Tibial artery (tissue), 4 donors: ENCODE measurements around the gene THADA.

Experiments
- DNase-seq, 2 donors: peaks; one replicate each; pipeline ENCODE4 v3.0.0-alpha.2; 2019
- H3K27ac ChIP-seq, 2 donors: fragments of 200-600 bp; sonication (generic) in 1 of 2; 1 replicate in 1 of 2; 2 replicates in 1 of 2; pipeline ENCODE4 v1.5.1; 2018 to 2019; ENCODE audit warnings: mild to moderate bottlenecking in 1 of 2
- H3K27me3 ChIP-seq, 2 donors: fragments of 200-600 bp; sonication (generic) in 1 of 2; one replicate each; pipeline versions ENCODE4 v1.5.1 to v1.6.0; 2016 to 2019
- H3K36me3 ChIP-seq, 3 donors: fragments of 200-600 bp; sonication (generic) in 2 of 3; one replicate each; pipeline ENCODE4 v1.5.1; 2016 to 2019; ENCODE audit warnings: mild to moderate bottlenecking in 2 of 3
- H3K4me1 ChIP-seq, 4 donors: fragments of 200-600 bp; sonication (generic) in 2 of 4; 1 replicate in 3 of 4; 2 replicates in 1 of 4; pipeline ENCODE4 v1.5.1; 2016 to 2019
- H3K4me3 ChIP-seq, 2 donors: fragments of 200-600 bp; sonication (generic) in 1 of 2; 1 replicate in 1 of 2; 2 replicates in 1 of 2; pipeline ENCODE4 v1.5.1; 2018 to 2019; ENCODE audit warnings: mild to moderate bottlenecking in 2 of 2
- H3K9me3 ChIP-seq, 3 donors: fragments of 200-600 bp; sonication (generic) in 1 of 3; one replicate each; pipeline ENCODE4 v1.5.1; 2016 to 2019
- intact Hi-C: fragments of 100-400 bp; cut with DNase I; formaldehyde crosslinking; loops from one replicate; pipeline ENCODE4 v1.15.0; 2023; ENCODE audit warnings: low total_unique reads
- TF ChIP-seq, protein P1 (sequence below), 2 experiments: fragments of 200-600 bp in 1 of 2; fragments of 450-650 bp in 1 of 2; IDR thresholded peaks; one replicate each; pipeline ENCODE4 v1.5.1; 2017 to 2019; ENCODE audit warnings: antibody characterized with exemption in 2 of 2, mild to moderate bottlenecking in 1 of 2, moderate library complexity in 1 of 2

THADA gene

DNA sequence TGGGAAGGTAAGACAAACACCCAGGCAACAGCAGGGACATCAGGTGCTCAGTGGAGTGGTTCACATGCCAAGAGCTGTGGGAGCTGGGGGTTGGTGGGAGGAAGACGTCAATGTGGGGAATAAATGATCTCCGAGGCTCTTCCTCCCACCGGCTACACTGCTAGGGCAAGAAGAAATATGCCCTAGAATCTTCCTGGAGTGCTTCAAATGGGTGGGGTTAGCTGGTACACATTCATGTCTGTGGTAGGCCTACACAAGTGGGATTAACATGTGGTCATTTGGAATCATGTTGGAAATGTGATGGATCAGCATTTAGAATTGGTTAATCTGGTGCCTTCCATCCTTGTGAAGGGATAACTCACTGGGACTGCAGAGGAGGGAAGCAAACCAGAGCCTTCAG is 357.0 kb downstream of the THADA start:
- H3K9me3 ChIP-seq = no peaks in the 10 kb centered on the region
- intact Hi-C loops = no loop called here
- peak in 1 of 2 donors; percentile 43 for DNase-seq
- peaks cover 0 to 22% (median 1%) of the 10 kb centered on the region in 4 donors for H3K4me1 ChIP-seq
- no peaks in the 10 kb centered on the region for H3K36me3 ChIP-seq
- H3K27ac ChIP-seq = no peak overlapping the region
- TF ChIP-seq, protein P1, sequence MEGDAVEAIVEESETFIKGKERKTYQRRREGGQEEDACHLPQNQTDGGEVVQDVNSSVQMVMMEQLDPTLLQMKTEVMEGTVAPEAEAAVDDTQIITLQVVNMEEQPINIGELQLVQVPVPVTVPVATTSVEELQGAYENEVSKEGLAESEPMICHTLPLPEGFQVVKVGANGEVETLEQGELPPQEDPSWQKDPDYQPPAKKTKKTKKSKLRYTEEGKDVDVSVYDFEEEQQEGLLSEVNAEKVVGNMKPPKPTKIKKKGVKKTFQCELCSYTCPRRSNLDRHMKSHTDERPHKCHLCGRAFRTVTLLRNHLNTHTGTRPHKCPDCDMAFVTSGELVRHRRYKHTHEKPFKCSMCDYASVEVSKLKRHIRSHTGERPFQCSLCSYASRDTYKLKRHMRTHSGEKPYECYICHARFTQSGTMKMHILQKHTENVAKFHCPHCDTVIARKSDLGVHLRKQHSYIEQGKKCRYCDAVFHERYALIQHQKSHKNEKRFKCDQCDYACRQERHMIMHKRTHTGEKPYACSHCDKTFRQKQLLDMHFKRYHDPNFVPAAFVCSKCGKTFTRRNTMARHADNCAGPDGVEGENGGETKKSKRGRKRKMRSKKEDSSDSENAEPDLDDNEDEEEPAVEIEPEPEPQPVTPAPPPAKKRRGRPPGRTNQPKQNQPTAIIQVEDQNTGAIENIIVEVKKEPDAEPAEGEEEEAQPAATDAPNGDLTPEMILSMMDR (IDR thresholded peaks at IDR 0.05) = no peak
- no peaks in the 10 kb centered on the region for H3K27me3 ChIP-seq
- no peak overlapping the region for H3K4me3 ChIP-seq

DNA sequence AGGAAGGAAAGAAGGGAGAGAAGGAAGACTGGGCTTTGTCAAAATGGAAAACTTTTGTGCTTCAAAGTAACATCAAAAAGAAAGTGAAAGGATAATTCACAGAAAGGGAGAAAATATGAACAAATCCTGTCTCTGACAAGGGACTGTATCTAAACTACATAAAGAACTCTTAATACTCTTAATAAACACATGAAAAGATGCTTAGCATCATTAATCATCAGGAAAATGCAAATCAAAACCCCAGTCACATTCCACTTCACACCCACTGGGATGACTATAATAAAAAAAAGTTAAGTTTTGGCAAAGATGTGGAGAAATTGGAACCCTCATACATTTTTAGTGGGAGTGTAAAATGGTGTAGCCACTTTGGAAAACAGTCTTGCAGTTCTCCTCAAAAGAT is 357.7 kb downstream of the THADA start:
- no peak for DNase-seq
- no peaks in the 10 kb centered on the region for H3K9me3 ChIP-seq
- no peaks in the 10 kb centered on the region for H3K27me3 ChIP-seq
- peaks cover 0 to 22% (median 1%) of the 10 kb centered on the region in 4 donors for H3K4me1 ChIP-seq
- H3K27ac ChIP-seq = peak overlapping the region in 1 of 2 donors; percentile 28
- H3K36me3 ChIP-seq = no peaks in the 10 kb centered on the region
- TF ChIP-seq, protein P1 (IDR thresholded peaks at IDR 0.05) = no peak
- intact Hi-C loops = no loop called here
- H3K4me3 ChIP-seq = no peak overlapping the region

DNA sequence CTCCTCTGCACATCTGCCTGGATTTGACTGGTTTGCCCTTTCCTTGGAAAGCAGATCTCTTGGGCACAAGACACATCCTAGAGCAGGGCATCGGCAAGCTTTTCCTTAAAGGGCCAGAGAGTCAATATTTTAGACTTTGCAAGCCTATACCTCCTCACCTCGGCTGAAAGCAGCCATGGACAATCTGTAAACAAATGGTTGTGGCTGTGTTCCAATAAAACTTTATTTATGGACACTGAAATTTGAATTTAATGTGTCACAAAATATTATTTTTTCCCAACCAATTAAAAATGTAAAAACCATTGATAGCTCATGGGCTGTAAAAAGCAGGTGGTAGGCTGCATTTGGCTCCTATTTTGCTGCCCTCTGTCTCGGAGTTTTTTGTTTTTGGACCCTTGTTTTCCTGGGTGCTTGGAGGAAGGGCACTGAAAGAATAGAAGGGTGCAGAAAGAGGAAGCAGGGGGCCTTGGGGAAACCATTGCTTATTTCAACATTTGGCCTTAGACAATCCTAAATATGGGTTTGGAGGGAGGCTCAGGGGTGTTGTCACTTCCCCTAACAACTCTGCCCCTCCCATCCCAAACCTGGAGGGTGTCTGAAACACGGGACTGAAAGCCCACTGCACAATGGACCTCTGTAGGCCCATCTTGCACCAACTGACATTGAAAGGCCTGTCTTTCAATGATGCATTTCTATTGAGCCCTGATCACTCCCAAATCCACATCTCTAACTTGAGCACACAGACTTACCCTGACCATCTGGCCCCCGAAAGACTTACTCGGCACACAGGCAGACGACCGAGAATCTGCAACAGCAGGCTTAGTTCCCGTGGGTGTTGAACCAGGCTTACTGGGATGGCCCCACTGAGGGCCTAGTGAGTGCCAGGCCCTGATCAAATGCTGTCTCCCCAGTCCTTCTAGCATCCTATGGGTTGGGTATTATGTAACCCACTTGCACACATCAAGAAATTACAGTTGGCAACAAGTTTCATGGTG is 362.3 kb downstream of the THADA start:
- no peak overlapping the region for H3K27ac ChIP-seq

DNA sequence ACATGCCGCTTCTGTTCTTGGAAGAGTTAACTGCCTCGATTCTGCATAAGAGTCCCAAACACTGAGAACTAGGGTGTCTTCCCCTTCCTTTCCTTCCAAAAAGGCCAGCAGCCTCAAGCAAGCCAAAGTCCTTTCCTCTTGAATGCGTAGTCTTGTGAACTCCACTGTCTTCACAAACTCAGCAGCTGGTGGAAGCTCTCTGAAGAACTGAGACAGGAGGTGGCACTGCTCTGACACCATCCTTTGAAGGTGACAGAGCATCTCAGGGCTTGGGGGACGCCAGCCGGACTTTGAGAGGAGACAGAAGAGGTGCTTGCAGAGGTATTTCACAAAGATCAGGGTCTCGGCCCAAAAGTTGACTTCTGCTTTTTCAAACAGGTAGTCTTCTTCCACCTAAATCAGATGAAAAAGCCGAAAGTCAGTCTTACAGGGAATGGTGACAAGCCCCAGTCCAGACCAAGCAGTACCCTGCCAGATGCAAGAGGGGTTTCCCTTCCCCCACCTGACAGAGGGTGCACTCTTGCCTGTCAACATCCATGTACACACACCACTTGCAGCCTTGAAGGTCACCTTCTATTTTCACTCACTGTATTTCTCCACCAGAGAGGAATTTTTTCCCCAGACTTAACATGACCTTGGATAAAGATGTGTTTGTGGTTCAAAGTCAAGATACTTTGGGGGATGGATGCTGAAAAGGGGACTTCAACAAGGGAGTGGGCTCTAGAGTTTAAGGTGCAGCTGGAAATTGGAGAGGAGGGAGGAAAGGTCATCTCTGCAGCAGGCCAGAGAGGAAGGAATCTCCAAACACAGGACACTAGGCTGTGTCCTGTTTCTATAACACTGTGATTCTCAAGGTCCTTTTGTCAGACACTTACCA is 364.6 kb downstream of the THADA start:
- TF ChIP-seq, protein P1 (IDR thresholded peaks at IDR 0.05) = no peak
- Histone ChIP-seq H3K27ac (no peak overlapping the region), H3K4me3 (no peak overlapping the region), H3K4me1 (peaks cover 0 to 23% (median 19%) of the 10 kb centered on the region in 4 donors), H3K27me3 (no peaks in the 10 kb centered on the region), H3K9me3 (no peaks in the 10 kb centered on the region), H3K36me3 (peaks cover 3 to 28% (median 15%) of the 10 kb centered on the region in 3 donors)
- no peak for DNase-seq
- intact Hi-C loops = loop anchor here (5.0 kb wide), 2 partner anchors 274 to 389 kb away; no protein-coding TSS in a partner anchor

More for the DNA sequence above, 362.3 kb downstream of the THADA start:
- Histone ChIP-seq H3K36me3 (peaks cover 3 to 26% (median 15%) of the 10 kb centered on the region in 3 donors), H3K9me3 (no peaks in the 10 kb centered on the region), H3K4me1 (peaks cover 0 to 30% (median 9%) of the 10 kb centered on the region in 4 donors), H3K27me3 (no peaks in the 10 kb centered on the region), H3K4me3 (no peak overlapping the region)
- no peak for DNase-seq
- TF ChIP-seq, protein P1 (IDR thresholded peaks at IDR 0.05) = no peak
- intact Hi-C loops = loop anchor here (5.0 kb wide), 2 partner anchors 276 to 391 kb away; no protein-coding TSS in a partner anchor

DNA sequence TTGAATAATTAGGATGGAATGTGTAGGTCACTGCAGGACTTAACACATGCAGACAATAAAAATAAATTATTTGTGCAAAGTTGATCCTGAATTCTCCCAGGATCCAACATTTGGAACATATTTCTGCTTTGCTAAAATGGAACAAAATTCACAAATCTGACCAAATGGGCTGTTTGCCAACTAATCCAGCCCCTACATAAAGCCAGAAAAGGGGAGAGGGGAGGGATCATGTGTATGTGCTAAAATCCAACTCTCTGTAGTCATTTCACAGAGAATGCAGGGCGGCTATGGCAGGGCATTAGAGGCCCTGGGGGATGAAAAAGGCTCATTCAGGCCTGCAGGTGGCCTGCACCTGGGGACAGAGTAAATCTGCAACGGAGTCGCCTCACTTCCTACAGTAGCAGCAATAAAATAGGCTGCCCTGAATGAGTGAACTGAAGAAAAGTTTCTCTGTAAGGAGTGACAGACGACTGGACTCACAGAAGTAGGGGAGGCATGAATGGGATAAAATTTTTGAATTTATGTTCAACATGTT is 365.4 kb downstream of the THADA start:
- peaks cover 4 to 36% (median 17%) of the 10 kb centered on the region in 3 donors for H3K36me3 ChIP-seq
- H3K4me1 ChIP-seq = peaks cover 0 to 22% (median 17%) of the 10 kb centered on the region in 4 donors
- DNase-seq = no peak
- TF ChIP-seq, protein P1 (IDR thresholded peaks at IDR 0.05) = no peak
- intact Hi-C loops = loop anchor here (5.0 kb wide), 2 partner anchors 273 to 388 kb away; no protein-coding TSS in a partner anchor
- H3K27ac ChIP-seq = no peak overlapping the region
- no peak overlapping the region for H3K4me3 ChIP-seq
- H3K9me3 ChIP-seq = no peaks in the 10 kb centered on the region
- H3K27me3 ChIP-seq = no peaks in the 10 kb centered on the region
